Amygdala (tissue), 56 donors: Measurements from ENCODE around the gene PTBP1.

Source experiments
- DNase-seq, 56 donors: peaks; one replicate each; lab custom pipeline; 2025; lab: John Stamatoyannopoulos, UW

Gene PTBP1

DNA sequence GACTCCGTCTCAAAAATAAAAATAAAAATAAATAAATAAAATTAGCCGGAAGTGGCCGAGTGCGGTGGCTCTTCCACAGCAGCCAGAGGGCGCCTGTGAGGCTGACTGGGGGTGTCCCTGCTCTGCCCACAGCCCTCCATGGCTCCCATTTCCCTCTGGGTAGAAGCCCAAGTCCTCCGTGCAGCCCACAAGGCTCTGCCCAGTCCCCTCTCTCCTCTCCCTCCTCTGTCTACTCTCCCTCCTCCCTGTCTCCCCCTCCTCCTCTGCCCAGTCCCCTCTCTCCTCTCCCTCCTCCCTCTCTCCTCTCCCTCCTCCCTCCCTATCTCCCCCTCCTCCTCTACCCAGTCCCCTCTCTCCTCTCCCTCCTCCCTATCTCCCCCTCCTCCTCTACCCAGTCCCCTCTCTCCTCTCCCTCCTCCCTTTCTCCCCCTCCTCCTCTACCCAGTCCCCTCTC is 25.9 kb upstream of the PTBP1 start:
- no peak for DNase-seq

DNA sequence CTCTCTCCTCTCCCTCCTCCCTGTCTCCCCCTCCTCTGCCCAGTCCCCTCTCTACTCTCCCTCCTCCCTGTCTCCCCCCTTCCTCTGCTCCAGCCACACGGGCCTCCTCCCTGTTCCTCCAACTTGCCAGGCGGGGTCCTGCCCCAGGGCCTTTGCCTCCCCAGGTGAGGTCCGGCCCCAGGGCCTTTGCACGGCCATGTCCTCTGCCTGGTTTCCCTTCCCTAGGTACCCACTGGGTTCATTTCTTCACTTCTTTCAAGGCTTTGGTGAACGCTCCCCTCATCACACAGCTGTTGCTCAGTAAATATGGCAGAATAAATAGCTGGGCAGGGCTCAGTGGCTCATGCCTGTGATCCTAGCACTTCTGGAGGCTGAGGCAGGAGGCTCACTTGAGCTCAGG is 25.2 kb upstream of the PTBP1 start:
- no peak for DNase-seq

GRCh38 chr19:772730-773436 is 24.4 kb upstream of the PTBP1 start:
- DNase-seq, result no peak

DNA sequence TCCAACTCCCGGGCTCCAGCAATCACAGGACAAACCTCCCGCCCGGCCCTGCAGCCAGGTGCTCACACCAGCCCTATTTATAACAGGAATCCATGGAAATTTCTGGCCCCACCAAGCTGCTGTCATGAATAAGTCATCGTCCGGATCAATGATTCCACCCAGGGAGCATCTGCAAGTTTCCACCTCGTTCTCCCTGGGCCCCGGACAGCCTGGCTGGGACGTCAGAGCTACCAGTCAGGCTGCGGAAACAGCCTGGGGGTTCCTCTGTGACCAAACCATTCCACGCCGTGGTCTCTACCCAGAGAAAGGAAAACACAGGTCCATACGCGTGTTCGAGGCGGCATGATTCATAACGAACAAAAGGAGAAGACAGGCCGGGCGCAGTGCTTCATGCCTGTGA is 20.7 kb upstream of the PTBP1 start:
- DNase-seq, result no peak

GRCh38 chr19:778910-779653 is 18.2 kb upstream of the PTBP1 start:
- DNase-seq, result peak in 1 of 56 donors; percentile 4

DNA sequence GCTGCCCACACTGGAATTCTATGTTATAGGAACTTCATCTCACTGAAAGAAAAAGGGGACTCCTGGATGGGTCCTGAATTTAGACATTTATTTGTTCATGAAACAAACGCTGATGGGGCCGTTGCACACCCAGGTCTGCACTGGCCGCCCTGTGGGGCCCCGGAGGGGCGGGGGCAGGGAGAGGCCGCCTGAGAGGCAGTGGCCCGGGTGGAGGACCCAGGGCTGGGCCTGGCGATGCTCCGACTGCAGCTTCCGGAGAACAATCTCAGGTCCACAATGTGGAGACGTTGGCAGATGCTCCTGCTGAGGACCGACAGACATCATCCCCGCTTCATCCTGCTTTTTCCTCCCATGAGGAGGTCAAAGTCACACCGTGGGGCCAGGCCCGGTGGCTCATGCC is 16.3 kb upstream of the PTBP1 start:
- no peak for DNase-seq

DNA sequence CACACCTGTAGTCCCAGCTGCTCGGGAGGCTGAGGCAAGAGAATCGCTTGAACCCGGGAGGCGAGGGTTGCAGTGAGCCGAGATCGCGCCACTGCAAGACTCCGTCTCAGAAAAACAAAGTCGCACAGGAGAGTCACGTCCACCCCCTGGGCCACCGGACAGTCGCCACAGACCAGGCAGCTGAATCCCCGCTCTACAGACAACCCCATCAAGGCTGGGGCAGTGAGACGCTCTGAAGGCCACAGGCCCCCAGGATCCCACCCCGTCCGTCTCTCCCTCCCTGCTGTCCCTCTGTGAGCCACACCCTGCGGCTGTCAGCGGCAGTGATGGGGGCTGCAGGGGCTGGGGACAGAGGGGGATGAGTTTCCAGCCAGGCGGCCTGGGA is 15.5 kb upstream of the PTBP1 start:
- no peak for DNase-seq

- DNase-seq, result no peak
These were observed 14.9 kb upstream of the PTBP1 start for GRCh38 chr19:782185-782877.

DNA sequence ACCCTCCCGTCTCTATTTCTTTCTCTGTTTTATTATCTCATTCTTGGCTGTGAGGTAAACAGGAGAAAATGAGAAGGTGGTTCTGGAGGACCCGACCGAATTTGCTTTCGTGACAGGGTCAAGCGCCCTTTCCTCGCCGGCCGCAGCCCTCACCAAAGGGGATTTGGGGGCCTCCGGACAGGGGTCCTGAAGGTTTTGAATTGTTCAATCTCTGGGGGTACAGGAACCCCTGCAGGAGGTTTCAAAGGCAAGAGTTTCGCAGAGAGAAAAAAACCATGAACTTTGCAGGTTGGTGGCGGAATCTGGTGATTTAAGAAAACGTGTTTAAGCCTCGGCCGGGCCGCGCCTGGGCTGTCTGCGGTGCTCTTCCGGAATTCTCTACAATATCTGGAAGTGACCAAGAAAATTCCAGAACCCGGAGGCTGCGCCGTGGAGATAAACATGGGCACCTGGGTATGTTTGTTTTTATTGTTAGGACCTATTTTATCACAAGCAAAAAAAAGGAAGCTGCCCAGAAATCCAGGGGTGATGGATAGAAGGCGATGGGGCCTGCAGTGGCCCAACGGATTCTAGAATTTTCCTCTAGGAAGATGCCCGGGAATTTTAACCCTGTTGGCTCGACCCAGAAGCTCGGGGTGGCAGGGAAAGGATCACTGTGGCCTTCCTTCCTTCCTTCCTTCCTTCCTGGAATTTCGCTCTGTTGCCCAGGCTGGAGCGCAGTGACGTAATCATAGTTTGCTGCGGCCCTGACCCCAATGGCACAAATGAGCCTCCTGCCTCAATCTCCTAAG is 14.2 kb upstream of the PTBP1 start:
- DNase-seq, result no peak

GRCh38 chr19:784541-784940 is 12.7 kb upstream of the PTBP1 start:
- DNase-seq, result no peak

DNA sequence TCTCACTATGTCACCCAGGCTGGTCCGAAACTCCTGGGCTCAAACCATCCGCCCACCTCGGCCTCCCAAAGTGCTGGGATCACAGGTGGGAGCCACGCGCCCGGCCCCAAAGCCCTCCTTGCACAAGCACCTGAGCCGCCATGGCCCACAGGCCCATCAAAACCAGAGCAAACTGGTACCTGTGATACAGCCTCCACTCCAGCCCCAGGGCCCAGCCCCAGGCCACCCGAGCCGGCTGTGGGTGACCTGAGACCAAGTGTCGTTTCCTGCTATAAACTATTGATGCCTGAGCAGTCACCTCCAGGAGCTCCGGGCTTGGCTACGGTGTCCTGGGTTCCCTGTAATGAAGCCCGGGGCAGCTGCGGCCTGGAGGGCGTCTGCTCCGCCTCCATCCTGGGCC is 9.7 kb upstream of the PTBP1 start:
- DNase-seq, result no peak

GRCh38 chr19:788686-788982 is 8.6 kb upstream of the PTBP1 start:
- no peak for DNase-seq

DNA sequence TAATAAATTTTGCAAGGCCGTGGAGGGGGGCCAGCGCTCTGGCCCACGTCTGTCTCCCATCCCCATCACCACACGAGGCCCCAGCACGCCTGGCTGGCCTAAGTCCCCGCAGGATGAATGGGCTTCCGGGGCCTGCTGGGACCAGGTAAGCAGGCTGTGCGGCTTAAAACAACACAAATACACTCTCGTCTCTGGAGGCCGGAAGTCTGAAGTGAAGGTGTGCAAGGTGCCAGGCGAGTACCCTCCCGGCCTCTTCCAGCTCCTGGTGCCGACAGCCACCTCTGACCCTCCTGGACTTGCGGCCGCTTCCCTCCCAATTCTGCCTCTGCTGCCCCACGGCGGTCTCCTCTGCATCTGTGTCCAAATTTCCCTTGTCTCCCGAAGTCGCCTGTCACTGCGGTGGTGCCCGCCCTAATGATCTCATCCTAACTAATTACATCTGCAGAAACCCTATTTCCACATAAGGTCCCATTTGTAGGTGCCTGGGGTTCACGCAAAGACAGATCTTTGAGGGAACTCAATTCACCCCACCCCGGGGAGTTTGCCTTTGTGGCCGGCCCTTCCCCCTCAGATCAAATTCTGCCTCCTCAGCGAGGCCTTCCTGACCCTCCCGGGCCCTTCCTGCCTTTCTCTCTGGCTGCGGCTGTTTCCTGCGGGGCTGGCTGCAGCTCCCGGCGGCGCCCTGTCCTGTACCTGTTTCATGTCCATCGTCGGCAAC is 8.1 kb upstream of the PTBP1 start:
- no peak for DNase-seq

- no peak for DNase-seq
These were observed 7.6 kb upstream of the PTBP1 start for GRCh38 chr19:789701-790060.

GRCh38 chr19:791007-791566 is 6.2 kb upstream of the PTBP1 start:
- no peak for DNase-seq

GRCh38 chr19:791567-792305 is 5.5 kb upstream of the PTBP1 start:
- no peak for DNase-seq

DNA sequence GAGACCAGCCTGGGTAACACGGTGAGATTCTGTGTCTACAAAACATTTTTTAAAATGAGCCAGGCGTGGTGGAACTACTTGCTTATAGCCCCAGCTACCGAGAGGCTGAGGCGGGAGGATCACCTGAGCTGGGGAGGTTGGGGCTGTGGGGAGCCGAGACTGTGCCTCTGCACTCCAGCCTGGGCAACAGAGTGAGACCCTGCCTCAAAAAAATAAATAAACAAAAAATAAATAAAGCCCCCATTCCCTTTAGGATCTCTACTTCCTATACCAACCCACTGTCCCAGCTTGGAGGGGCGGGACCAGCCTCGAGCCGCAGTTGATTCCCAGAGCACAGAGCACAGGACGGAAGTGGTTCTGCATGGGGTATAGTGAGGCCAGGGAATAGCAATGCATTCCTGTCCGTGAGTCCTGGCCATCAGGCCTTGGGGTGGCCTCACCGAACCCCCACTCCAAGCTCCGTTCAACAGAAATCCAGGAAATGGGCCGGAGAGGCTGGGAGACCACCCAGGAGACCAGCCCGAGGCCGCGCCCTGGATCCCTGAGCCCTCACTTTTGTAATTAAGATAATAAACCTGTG is 4.9 kb upstream of the PTBP1 start:
- no peak for DNase-seq

DNA sequence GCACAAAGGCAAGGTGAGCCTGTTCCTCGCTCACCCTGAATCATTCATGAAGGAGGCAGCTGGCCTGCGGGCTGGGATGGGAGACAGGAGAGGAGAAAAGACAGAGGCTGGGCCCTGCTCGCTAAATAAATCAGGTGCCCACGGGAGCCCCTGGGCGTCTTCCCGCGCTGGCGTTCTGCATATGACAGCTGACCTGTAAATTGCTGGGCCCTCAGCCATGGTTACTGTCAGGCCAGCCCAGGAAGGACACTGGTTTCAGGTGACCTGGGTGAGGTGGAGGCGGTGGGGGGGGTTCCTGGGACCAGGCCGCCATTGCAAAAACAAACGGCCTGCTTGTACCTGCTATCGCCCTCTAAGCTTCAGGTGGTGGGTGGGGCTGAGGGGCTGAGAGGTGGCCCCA is 3.4 kb upstream of the PTBP1 start:
- no peak for DNase-seq

DNA sequence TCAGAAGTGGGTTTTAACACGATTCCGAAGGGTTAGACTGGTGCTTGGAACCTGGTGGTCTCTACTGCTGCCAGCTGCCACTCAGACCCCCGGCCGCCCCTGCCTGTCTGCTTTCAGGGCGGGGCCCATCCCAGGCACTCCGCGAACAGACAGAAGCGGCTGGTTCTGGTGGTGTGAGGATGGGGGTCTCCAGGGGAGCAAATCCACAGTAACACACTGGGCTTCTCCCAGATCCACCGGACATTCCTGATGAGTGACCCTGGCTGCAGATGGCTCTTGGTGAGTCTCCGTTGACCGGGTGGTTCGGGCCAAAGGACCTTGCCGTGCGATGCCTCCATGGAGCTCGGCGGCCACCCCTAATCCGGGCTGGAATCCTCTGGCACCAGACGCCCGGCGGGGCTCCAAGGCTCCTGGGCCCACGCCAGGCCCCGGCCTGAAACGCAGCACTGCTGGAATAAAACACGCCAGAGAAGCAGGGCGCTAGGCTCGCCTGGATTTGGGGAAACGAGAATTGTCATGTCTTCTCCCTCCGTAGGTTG is 2.1 kb upstream of the PTBP1 start:
- DNase-seq, result peak in 11 of 56 donors; percentile 6 to 62 (median 29)
